ENCODE measurements around the gene GTF3A. TPM values are rescaled to one million over a fixed set of nuclear protein-coding genes. Genes with fewer than 3 reads are reported as not detected.

GTF3A gene
- total and polyA plus RNA-seq, 2 donors from 2014 or later = 64.8 to 126 TPM

GRCh38 chr13:27449936-27450828, 25.8 kb downstream of the GTF3A start, which contains the start of gene MTIF3:
Gene MTIF3 (minus strand): TSS chr13:27450564. CDS start chr13:27440448, 10,116 bp downstream.
- no peak for TF ChIP-seq CTCF (IDR thresholded peaks at IDR 0.05; ENCODE audit: borderline replicate concordance, extremely low read depth, insufficient read depth)
- no peaks in the 10 kb centered on the region for H3K36me3 ChIP-seq (ENCODE audit: control insufficient read depth in 2 of 3, insufficient read depth in 3 of 3, low read length in 3 of 3)
- no peaks in the 10 kb centered on the region for H3K27me3 ChIP-seq (ENCODE audit: control insufficient read depth, insufficient read depth, low read length)
- DNase-seq (peak; percentile 96 to 98 (median 98)), FAIRE-seq (no peak)
- H3K4me1 ChIP-seq (ENCODE audit: control insufficient read depth in 2 of 3, insufficient read depth in 2 of 3, low read depth in 1 of 3, low read length in 3 of 3) = peaks cover 0 to 8% (median 7%) of the 10 kb centered on the region in 3 donors
- H3K9me3 ChIP-seq (ENCODE audit: control insufficient read depth in 2 of 3, insufficient read depth in 1 of 3, low read length in 3 of 3) = no peaks in the 10 kb centered on the region
- H3K4me3 ChIP-seq (ENCODE audit: low read length in 3 of 3) = peak within 1 kb of the TSS; percentile 98 to 99 (median 99)
- peak within 1 kb of the TSS; percentile 99 for H3K27ac ChIP-seq (ENCODE audit: low read depth in 2 of 2, low read length in 2 of 2)
- intact Hi-C loops (cut with DNase I) = no loop called here
- H3K9ac ChIP-seq (ENCODE audit: low read length in 3 of 3) = peak within 1 kb of the TSS; percentile 97 to 100 (median 99)

DNA sequence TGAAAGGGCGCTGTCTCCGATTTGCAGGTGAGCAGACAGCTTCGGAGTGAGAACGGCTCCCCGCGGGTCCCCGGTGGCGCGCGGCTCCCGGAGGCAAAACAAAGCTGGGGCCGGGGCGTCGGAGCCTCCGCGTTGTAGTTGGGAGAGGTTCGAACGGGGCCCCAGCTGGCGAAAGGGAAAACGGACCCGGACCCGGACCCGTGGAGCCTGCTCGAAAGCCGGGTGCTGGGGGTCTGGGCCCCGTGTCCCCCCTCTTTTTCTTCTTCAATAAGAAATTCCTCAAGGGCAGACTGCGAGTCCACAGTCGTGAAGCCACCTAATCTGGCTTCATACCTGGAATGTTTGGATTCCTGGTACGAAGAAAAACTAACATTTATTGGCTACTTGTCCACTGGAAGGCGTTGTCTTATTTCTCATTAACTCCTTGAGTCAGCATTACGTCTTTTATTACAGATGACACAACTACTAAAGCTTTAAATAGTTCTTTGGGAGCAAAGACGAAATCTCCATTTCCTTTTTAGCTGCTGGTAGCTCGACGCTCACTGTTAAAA, 26.6 kb downstream of the GTF3A start:
- no peak for TF ChIP-seq CTCF (IDR thresholded peaks at IDR 0.05; ENCODE audit: borderline replicate concordance, extremely low read depth, insufficient read depth)
- Histone ChIP-seq H3K27ac (ENCODE audit: low read depth in 2 of 2, low read length in 2 of 2) (peak overlapping the region; percentile 99), H3K4me3 (ENCODE audit: low read length in 3 of 3) (peak overlapping the region; percentile 98 to 99 (median 99)), H3K4me1 (ENCODE audit: control insufficient read depth in 2 of 3, insufficient read depth in 2 of 3, low read depth in 1 of 3, low read length in 3 of 3) (peaks cover 0 to 8% (median 8%) of the 10 kb centered on the region in 3 donors), H3K36me3 (ENCODE audit: control insufficient read depth in 2 of 3, insufficient read depth in 3 of 3, low read length in 3 of 3) (no peaks in the 10 kb centered on the region), H3K9me3 (ENCODE audit: control insufficient read depth in 2 of 3, insufficient read depth in 1 of 3, low read length in 3 of 3) (no peaks in the 10 kb centered on the region), H3K27me3 (ENCODE audit: control insufficient read depth, insufficient read depth, low read length) (no peaks in the 10 kb centered on the region), H3K9ac (ENCODE audit: low read length in 3 of 3) (peak overlapping the region; percentile 97 to 100 (median 99))
- FAIRE-seq = peak; percentile 56
- intact Hi-C loops (cut with DNase I) = no loop called here
- peak; percentile 65 to 87 (median 82) for DNase-seq

DNA sequence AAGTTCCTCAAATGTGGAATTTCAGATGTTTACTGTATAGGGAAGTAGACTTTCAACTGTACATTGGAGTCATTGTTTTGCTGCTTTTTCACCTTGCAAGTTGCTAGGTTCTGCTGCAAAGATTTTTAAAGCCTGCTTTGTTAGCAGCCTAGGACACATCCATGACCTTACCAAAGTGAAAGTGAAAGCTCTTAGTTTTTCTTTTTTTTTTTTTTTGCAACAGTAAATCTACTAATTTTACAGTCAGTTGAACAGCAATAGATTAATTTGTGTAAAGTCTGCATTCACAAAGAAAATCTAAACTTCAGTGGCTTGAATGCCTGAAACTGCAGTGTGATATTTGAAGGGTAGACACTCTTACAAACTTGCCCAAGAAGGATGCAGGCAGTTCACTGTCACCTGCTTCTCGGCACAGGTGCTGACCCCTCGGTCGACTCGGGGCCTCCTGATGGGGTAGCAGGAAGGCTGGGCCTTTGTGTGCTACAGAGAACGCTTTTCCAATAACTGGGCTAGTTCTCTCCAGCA, 31.0 kb downstream of the GTF3A start:
- peaks cover 0 to 4% (median 2%) of the 10 kb centered on the region in 3 donors for H3K4me1 ChIP-seq (ENCODE audit: control insufficient read depth in 2 of 3, insufficient read depth in 2 of 3, low read depth in 1 of 3, low read length in 3 of 3)

More for the DNA sequence above, 31.0 kb downstream of the GTF3A start:
- no peaks in the 10 kb centered on the region for H3K9me3 ChIP-seq (ENCODE audit: control insufficient read depth in 2 of 3, insufficient read depth in 1 of 3, low read length in 3 of 3)
- intact Hi-C loops (cut with DNase I) = no loop called here
- peak overlapping the region in 2 of 3 donors; percentile 12 to 14 for H3K9ac ChIP-seq (ENCODE audit: low read length in 3 of 3)
- H3K36me3 ChIP-seq (ENCODE audit: control insufficient read depth in 2 of 3, insufficient read depth in 3 of 3, low read length in 3 of 3) = no peaks in the 10 kb centered on the region
- DNase-seq = peak in 2 of 5 donors; percentile 38 to 47
- TF ChIP-seq CTCF (IDR thresholded peaks at IDR 0.05; ENCODE audit: borderline replicate concordance, extremely low read depth, insufficient read depth) = no peak
- no peak for FAIRE-seq
- peak overlapping the region in 2 of 3 donors; percentile 50 to 69 for H3K4me3 ChIP-seq (ENCODE audit: low read length in 3 of 3)
- H3K27ac ChIP-seq (ENCODE audit: low read depth in 2 of 2, low read length in 2 of 2) = peak overlapping the region; percentile 11 to 37
- no peaks in the 10 kb centered on the region for H3K27me3 ChIP-seq (ENCODE audit: control insufficient read depth, insufficient read depth, low read length)
